PC-3 (cell line): ENCODE results near the gene APCDD1L.

ENCODE experiments used
- CTCF ChIP-seq: fragments of 300-600 bp; sonication (generic); conservative IDR thresholded peaks from 2 replicates; pipeline ENCODE4 v1.5.1; 2017; ENCODE audit warnings: antibody characterized with exemption, low read depth, mild to moderate bottlenecking, low read length
- EZH2 ChIP-seq: fragments of 300-600 bp; sonication (generic); IDR thresholded peaks from one replicate; pipeline ENCODE4 v1.6.1; 2017; ENCODE audit warnings: antibody characterized with exemption, mild to moderate bottlenecking, low read length; ENCODE audit not compliant: unreplicated experiment
- EZH2phosphoT487 ChIP-seq: fragments of 300-600 bp; sonication (generic); IDR thresholded peaks from 2 replicates; pipeline ENCODE4 v1.6.1; 2018; ENCODE audit warnings: mild to moderate bottlenecking, antibody characterized with exemption, low read length, borderline replicate concordance

GRCh38 chr20:58543274-58543673 is 28.1 kb upstream of the APCDD1L start:
- TF ChIP-seq EZH2 (no peak), CTCF (no peak), EZH2phosphoT487 (no peak)
